Cardiac ventricle fibroblast (primary cell): ENCODE measurements around the gene PPP1R3G. TPM values are rescaled to one million over a fixed set of nuclear protein-coding genes. Genes with fewer than 3 reads are reported as not detected.

Experiments used
- total RNA-seq: library from RNA; depleted of rRNA; stranded (reverse); fragments of >200 nt; gene quantifications from 2 replicates; pipeline ENCODE4 v1.2.3, GENCODE V29; 2015

The PPP1R3G gene
- 2.6 and 3.0 TPM in 2 replicates for total RNA-seq

GRCh38 chr6:5084781-5085647 is at the start of gene PPP1R3G:
TSS of gene PPP1R3G (plus strand) at chr6:5085341. CDS start at chr6:5085486, 145 bp downstream.

Other genes with a start within 250 kb of the PPP1R3G start
- 10.4 and 17.5 TPM in 2 replicates for gene RPP40, start 81.3 kb upstream of the PPP1R3G start, total RNA-seq
- gene LYRM4, start 175.6 kb downstream of the PPP1R3G start, total RNA-seq, result 27.0 and 28.6 TPM in 2 replicates
- gene FARS2, start 176.2 kb downstream of the PPP1R3G start, total RNA-seq, result 7.7 and 14.4 TPM in 2 replicates